ENCODE results near the gene AK1. TPM values are rescaled to one million over a fixed set of nuclear protein-coding genes. Genes with fewer than 3 reads are reported as not detected.
A peak's percentile ranks its signal among the peaks of the same experiment; 100 is the strongest.

The AK1 gene
- total RNA-seq, 2 donors from 2014 or later = 19.0 to 22.8 TPM

DNA sequence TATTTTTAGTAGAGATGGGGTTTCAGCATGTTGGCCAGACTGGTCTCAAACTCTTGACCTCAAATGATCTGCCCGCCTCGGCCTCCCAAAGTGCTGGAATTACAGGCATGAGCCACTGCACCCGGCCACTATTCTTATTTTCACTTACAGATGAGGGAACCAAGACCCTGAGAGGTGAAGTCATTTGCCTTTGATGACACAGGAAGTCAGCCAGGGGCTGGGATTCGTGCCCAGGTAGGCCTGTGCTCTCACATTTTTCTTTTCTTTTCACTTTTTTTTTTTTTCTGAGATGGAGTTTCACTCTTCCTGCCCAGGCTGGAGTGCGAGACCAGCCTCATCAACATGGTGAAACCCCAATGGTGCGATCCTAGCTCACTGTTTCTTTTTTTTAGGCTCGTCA lies 45.2 kb downstream of the AK1 start:
- 87 to 88% methylated on average over 7 of the region's 7 CpGs for WGBS, 2 experiments (ENCODE audit: insufficient coverage in 1 of 2, insufficient read length in 1 of 2)
- H3K4me3 Mint-ChIP-seq = no peak overlapping the region
- TF ChIP-seq, protein P1, sequence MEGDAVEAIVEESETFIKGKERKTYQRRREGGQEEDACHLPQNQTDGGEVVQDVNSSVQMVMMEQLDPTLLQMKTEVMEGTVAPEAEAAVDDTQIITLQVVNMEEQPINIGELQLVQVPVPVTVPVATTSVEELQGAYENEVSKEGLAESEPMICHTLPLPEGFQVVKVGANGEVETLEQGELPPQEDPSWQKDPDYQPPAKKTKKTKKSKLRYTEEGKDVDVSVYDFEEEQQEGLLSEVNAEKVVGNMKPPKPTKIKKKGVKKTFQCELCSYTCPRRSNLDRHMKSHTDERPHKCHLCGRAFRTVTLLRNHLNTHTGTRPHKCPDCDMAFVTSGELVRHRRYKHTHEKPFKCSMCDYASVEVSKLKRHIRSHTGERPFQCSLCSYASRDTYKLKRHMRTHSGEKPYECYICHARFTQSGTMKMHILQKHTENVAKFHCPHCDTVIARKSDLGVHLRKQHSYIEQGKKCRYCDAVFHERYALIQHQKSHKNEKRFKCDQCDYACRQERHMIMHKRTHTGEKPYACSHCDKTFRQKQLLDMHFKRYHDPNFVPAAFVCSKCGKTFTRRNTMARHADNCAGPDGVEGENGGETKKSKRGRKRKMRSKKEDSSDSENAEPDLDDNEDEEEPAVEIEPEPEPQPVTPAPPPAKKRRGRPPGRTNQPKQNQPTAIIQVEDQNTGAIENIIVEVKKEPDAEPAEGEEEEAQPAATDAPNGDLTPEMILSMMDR (conservative IDR thresholded peaks at IDR 0.05) = no peak
- Histone ChIP-seq H3K9me3 (ENCODE audit: control insufficient read depth, low read length) (no peaks in the 10 kb centered on the region), H3K36me3 (ENCODE audit: control insufficient read depth, insufficient read depth, low read length) (no peaks in the 10 kb centered on the region), H3K27ac (ENCODE audit: low read depth, low read length) (no peak overlapping the region), H3K4me3 (ENCODE audit: low read length) (no peak overlapping the region), H3K27me3 (ENCODE audit: control insufficient read depth, insufficient read depth, low read length, poor library complexity, severe bottlenecking) (no peaks in the 10 kb centered on the region), H3K4me1 (ENCODE audit: control insufficient read depth, insufficient read depth, low read length) (no peaks in the 10 kb centered on the region), H3K9ac (ENCODE audit: extremely low read depth, low read length, poor library complexity, severe bottlenecking) (no peak overlapping the region)
- H3K4me1 Mint-ChIP-seq = peaks cover 10% of the 10 kb centered on the region
- peak overlapping the region; percentile 61 for H3K27ac Mint-ChIP-seq
- H3K9me3 Mint-ChIP-seq = no peaks in the 10 kb centered on the region
- DNase-seq = peak; percentile 52
- no peaks in the 10 kb centered on the region for H3K36me3 Mint-ChIP-seq (ENCODE audit: low read depth)
- H3K27me3 Mint-ChIP-seq (ENCODE audit: insufficient read depth) = peaks cover 3% of the 10 kb centered on the region

DNA sequence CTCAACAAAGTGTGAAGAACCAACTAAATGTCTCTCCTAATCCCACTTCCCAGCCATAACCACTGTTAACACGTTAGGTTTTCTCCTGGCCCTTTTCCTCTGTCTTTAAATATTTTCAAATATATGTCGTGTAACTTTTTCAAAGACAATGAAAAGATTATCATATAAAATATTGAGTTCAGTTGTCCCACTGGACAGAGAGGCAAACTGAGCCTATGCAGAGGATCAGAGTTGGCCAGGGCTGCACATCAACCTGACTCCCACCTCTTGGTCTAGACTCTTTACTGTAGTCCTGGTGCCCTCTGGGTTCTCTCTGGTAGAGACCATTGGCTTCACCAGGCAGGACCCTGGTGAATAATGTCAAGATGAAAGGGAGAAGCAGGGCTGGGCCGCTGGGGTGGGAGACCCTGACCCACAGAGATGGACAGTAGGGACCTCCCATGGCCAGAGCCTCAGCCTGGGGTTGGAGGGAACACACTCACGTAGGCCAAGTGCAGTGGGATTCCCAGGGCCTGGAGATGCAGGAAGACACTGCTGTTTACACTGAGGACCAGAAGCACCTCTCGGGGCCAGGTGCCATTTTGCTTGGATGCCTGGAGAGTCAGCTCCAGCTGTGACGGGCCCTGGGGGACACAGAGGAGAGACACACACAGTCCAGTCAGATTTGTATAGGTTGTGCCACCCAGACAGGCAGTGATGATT lies 48.1 kb downstream of the AK1 start:
- peak overlapping the region; percentile 49 for H3K4me3 Mint-ChIP-seq
- H3K9me3 ChIP-seq (ENCODE audit: control insufficient read depth, low read length) = no peaks in the 10 kb centered on the region
- H3K27ac Mint-ChIP-seq = no peak overlapping the region

DNA sequence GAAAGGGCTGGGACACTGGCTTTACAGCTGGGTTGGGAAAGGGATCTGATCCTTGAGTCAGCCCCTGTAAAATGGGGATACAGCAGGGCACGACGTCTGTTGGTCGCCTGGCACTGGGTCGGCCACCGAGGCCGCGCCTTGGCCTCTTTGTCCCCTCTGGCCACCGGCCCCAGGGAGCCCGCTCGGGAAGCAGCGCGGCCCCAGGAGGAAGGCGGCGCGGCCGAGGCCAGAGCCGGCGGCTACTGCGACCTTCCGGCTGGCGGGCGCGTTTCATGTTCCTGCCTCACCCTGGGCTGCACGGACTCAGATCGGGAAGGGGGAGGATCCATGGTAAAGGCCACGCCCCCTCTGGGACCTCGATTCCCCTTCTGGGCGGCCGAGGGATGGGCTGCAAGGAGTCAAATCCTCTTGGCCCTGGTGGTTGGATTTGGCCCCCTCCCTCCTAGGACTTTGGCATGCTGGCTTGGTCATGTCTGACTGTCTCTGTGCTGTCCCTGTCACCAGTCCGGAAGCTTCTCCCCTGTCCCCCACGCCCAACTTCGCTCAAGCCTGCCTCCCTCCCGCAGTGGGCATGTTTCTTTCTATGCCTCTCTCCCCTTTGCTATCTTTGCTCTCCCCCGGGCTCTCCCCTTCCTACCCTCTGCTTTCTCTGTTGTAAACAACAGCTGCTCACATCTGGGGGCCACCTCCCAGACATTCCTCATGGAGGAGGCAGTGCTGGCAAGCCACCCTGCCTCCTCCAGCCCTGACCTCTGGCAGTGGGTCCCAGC lies 49.0 kb downstream of the AK1 start:
- Histone ChIP-seq H3K4me3 (ENCODE audit: low read length) (peak overlapping the region; percentile 66), H3K27me3 (ENCODE audit: control insufficient read depth, insufficient read depth, low read length, poor library complexity, severe bottlenecking) (no peaks in the 10 kb centered on the region), H3K27ac (ENCODE audit: low read depth, low read length) (no peak overlapping the region), H3K36me3 (ENCODE audit: control insufficient read depth, insufficient read depth, low read length) (no peaks in the 10 kb centered on the region), H3K4me1 (ENCODE audit: control insufficient read depth, insufficient read depth, low read length) (no peaks in the 10 kb centered on the region), H3K9me3 (ENCODE audit: control insufficient read depth, low read length) (no peaks in the 10 kb centered on the region), H3K9ac (ENCODE audit: extremely low read depth, low read length, poor library complexity, severe bottlenecking) (no peak overlapping the region)
- Mint-ChIP-seq H3K9me3 (no peaks in the 10 kb centered on the region), H3K36me3 (ENCODE audit: low read depth) (no peaks in the 10 kb centered on the region), H3K27ac (peak overlapping the region; percentile 58), H3K4me1 (peaks cover 15% of the 10 kb centered on the region), H3K4me3 (peak overlapping the region; percentile 49), H3K27me3 (ENCODE audit: insufficient read depth) (peaks cover 16% of the 10 kb centered on the region)
- DNase-seq = peak; percentile 99
- WGBS, 2 experiments (ENCODE audit: insufficient coverage in 1 of 2, insufficient read length in 1 of 2) = 9 to 12% methylated on average over 20 to 34 of the region's 34 CpGs
- TF ChIP-seq, protein P1 (conservative IDR thresholded peaks at IDR 0.05) = no peak

More for the DNA sequence above, 48.1 kb downstream of the AK1 start:
- no peaks in the 10 kb centered on the region for H3K36me3 ChIP-seq (ENCODE audit: control insufficient read depth, insufficient read depth, low read length)
- peak; percentile 47 for DNase-seq
- H3K4me3 ChIP-seq (ENCODE audit: low read length) = no peak overlapping the region
- Mint-ChIP-seq H3K4me1 (peaks cover 15% of the 10 kb centered on the region), H3K27me3 (ENCODE audit: insufficient read depth) (peaks cover 16% of the 10 kb centered on the region), H3K36me3 (ENCODE audit: low read depth) (no peaks in the 10 kb centered on the region), H3K9me3 (no peaks in the 10 kb centered on the region)
- no peaks in the 10 kb centered on the region for H3K4me1 ChIP-seq (ENCODE audit: control insufficient read depth, insufficient read depth, low read length)
- TF ChIP-seq, protein P1 (conservative IDR thresholded peaks at IDR 0.05) = no peak
- 80 to 91% methylated on average over 2 to 6 of the region's 6 CpGs for WGBS, 2 experiments (ENCODE audit: insufficient coverage in 1 of 2, insufficient read length in 1 of 2)
- H3K27ac ChIP-seq (ENCODE audit: low read depth, low read length) = no peak overlapping the region
- no peak overlapping the region for H3K9ac ChIP-seq (ENCODE audit: extremely low read depth, low read length, poor library complexity, severe bottlenecking)
- H3K27me3 ChIP-seq (ENCODE audit: control insufficient read depth, insufficient read depth, low read length, poor library complexity, severe bottlenecking) = no peaks in the 10 kb centered on the region

Measured in endodermal cell (in vitro differentiated cells).